GM19463 (cell line): ENCODE results near the gene ZDHHC11B.
"Not testable (repeated sequence)": the region's sequence is repeated elsewhere in the genome, so short reads cannot be mapped to it uniquely, and the experiment has no call there.

Source experiments
- ATAC-seq: cut with Tn5 transposase; IDR thresholded peaks from one replicate; pipeline ENCODE4 v1.9.1; 2021; ENCODE audit warnings: mild to moderate bottlenecking, moderate library complexity; ENCODE audit not compliant: unreplicated experiment

ZDHHC11B gene

DNA sequence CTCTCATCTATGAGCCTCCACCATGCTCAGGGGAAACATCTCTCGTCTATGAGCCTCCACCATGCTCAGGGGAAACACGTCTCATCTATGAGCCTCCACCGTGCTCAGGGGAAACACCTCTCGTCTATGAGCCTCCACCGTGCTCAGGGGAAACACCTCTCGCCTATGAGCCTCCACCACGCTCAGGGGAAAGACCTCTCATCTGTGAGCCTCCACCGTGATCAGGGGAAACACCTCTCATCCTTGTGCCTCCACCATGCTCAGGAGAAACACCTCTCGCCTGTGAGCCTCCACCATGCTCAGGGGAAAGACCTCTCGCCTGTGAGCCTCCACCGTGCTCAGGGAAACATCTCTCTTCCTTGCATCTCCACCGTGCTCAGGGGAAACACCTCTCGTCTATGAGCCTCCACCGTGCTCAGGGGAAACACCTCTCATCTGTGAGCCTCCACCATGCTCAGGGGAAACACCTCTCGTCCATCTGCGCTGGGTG is 30.3 kb downstream of the ZDHHC11B start:
- ATAC-seq, result not testable (repeated sequence)

DNA sequence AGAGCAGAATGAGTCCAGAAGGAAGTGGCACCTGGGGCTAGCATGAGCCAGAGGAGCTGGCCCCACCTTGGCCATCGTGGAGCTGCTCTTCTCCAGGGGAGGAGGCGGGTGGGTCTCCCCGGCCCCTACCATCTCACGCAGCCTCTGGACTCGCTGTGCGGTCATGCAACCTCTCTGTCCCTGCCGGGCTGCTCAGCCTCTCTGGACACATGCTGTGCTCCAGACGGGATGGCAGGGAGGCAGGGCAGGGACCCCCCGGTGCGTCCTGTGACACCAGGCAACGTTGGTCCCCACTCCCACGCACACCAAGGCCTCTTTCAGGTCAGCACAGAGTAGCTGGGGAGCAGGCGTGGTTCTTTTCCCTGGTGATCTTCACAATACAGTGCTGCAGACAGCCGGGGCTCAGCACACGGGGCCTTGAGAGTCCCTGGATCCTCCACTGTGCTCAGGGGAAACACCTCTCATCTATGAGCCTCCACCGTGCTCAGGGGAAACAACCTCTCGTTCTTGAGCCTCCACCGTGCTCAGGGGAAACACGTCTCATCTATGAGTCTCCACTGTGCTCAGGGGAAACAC is 30.9 kb downstream of the ZDHHC11B start:
- not testable (repeated sequence) for ATAC-seq

DNA sequence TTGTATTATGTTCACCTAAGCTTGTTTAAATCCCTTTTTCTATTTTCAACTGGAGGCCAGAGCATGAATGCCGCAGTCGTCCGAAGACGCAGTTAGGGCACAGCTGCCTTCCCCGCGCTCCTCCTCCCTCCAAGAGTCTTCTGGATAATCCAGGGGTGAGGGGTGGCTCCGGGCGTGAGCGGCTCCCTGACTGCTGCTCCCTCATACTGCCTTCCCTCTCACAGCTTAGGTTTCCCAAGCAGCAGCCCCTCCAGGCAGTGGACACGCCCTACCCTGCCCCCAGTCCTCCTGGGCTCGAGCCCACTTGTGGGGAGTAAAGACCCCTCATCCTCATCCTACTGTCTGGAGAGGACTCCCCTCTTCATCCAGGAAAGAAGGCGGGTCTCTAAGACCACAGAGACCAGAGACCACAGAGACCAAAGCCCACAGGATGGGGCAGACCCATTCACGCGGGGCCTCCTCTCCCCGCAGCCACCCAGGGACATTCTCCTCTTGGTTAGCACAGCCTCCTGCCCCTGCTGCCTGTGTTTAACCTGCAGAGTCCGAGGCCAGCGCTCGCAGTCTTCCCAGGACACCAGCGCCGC is 31.9 kb downstream of the ZDHHC11B start:
- ATAC-seq, result not testable (repeated sequence)

DNA sequence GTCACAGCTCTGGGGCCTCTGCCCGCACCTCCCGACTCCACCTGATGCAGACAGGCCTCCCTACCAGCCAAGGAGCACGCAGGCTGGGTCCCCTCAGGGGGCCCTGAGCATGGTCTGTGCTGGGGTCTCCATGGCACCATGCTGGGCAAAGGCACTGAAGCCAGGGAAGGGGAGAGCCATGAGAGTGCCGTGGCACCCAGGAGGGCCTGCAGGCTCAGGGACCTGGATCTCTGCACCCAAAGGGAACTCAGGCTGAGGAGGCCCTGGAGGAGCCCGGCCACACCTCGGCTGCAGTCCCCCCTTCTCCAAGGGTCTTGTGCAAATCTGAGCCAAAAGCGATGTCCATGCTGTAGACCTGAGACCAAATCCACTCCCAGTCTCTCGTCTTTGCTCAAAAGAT is 32.5 kb downstream of the ZDHHC11B start:
- not testable (repeated sequence) for ATAC-seq

DNA sequence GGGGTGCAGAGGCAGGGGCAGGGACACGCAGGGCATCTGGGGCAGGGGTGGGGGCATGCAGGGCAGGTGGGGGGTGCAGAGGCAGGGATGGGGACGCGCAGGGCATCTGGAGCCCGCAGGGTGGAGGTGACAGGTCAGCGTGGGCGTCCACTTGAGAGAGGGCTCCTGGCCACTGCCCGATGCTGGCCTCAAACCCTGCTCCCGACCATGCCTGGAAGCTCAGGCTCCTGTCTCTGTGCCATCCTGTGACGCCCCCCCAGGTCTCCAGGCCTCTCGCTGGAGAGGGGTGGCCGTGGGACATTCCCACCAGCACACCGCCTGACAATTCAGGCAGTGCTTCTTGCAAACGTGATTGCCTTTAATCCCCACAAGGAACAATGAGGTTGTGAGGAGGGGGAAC is 33.0 kb downstream of the ZDHHC11B start:
- ATAC-seq, result no peak

DNA sequence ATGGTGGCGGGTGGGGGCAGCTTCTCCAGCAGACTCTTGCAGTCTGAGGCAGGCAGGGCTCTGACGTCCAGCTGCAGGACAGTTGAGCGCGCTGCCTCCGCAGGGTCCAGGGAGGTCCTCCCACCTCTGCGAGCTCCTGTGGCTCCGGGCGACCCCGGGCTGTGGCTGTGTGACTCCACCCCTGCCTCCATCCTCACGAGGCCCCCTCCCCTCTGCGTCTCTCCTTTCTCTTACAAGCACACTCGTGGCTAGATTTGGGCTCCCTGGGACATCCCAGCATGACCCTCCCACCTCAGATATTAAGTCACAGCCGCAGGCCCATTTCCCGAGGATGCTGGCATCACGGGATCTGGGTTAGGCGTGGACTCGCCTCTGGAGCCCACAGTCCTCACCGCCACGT is 34.3 kb downstream of the ZDHHC11B start:
- ATAC-seq, result not testable (repeated sequence)

DNA sequence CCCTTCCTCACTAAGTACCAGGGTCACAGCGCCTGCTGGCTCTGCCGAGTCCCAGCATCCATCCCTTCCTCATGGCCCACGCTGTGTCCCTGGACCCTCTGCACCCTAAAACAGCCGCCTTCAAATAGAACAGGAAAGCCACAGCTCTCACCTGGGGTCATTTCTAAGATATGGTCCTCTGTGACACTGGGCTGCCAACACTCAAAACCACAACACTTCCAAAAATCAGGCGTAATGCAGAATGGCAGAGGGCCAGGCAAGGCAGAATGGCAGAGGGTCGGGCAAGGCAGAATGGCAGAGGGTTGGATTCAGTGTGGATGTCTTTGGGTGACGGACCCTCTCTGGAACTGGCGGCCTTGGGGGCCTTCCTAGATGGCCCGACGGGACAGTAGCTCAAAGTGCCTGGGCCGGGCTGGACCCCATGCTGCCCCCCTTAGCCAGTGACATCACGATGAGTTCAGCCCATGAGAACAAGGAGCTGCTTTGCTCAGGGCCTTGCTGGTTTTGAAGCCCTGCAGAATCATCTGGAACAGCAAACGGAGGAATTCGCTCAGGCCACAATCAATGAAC is 35.3 kb downstream of the ZDHHC11B start:
- ATAC-seq, result no peak

DNA sequence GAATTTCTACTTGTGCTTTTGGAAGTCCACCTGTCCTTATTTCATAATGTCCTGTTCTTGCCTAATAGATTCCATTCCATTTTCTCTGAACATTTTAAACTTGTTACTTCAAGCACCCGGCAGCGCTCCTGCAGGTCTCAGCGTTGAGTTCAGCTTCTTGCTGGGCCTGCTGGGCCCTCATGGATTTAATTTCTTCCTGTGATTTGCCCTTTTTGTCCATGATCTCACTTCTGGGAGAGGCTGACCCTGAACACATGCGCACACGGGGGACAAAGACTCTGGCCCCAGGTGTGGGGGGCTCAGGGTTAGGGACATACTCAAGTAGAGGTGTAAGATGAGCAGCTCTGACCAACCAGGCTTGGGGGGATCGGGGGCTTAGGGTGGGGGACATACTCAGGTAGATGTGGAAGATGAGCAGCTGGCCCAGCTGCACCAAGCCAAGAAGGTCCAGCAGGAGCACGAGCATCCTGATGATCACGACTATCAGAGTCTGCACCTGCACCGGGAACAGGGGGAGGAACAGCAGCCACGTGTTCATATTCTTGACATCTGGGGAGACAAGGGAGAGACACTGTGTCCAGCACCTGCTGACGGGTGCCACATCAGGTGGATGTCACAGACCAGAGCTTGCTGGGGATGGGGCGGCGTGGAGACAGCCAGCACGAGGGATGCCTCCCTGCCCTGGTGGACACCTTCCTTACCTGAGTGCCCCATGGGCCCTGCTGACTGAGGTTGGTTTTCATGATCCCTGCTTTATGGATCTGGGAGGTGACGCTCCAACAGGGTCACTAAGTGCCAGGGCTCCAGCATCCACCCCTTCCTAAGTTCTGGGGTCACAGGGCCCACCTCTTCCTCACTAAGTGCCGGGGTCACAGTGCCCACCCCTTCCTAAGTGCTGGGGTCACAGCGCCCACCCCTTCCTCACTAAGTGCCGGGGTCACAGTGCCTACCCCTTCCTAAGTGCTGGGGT is 36.2 kb downstream of the ZDHHC11B start:
- ATAC-seq, result not testable (repeated sequence)

DNA sequence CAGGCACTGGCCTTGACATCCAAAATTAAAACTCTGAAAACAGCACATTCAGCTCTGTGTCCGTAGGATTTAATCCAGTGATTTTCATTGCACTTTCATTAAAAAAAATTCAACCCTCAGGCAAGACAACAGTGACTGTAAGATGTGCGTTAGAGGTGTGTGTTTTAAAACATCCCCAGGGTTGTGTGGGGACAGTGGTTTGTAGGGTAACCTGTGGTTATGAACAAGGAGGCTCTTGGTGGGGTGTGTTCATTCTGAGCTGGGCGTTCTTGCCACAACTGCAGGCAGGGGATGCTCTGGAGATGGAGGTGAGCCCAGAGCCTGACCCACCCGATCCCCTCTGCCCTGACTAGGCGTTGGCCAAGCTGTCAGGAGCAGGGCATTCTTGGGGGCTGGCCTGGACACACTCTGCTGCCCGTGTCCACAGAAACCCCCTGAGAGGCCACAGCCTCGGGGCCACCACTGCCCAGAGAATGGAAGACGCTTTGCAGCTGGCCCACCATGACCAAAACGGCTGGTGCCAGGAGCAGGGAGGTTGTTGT is 37.2 kb downstream of the ZDHHC11B start:
- not testable (repeated sequence) for ATAC-seq

DNA sequence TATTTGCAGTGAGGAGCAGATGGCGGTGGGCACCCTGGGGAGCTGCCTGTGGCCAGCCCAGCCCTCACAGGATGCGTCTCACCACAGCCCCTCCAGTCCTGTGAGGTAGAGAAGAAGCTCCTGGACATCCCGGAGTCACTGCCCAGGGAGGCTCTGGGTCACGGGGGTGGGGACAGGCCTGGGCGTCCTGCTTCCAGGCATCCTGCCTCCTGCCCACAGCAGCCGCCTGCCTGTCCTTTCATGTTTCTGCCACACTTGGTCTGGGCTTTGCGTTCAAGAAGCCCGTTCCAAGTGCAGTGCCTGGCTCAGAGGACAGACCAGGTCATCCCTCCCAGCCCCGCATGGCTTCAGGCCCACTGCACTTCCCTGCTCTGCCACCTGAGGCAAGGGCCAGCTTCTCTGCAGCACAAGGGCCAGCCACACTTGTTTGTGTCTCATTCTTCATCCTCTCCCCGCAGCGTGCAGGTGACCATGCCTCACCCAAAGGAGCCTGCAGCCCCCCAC is 38.2 kb downstream of the ZDHHC11B start:
- ATAC-seq, result no peak

DNA sequence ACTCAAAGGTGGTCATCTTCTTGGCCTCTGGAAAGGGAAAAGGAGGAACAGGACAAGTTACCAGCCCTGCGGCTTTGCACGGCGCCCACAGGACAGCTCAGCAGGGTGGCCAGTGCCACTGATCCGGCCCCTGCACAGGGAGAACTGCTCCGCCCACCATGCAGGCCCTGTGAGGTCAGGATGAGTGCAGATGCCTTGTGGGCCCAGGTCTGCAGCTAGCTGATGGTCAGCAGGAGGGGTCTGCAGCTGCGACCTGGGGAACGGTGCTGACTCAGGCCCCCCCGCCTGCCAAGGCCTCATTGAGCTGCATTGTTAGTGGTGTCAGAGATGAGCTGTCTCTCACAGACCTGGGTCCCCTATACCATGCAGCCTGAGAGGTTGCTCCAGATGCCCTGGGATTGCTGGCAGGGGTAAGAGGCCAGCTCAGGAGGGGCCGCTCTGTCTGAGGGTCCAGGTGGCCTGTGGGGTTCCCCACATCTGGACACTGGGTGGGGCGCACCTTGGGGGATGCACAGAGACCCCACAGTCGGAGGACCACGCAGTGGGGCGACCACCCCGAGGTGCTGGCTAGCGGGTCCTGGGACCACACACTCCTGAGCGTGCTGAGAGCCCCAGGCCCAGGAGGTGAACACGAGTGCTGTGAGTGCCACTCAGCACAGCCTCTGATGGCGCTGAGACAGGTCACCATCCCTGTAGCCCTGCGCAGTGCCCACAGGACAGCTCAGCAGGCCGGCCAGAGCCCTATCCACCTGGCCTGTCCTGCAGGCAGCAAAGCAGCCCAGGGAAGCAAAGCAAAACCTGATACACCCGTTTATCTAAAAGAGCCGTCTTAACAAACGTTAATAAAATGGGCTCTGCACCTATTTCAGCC is 39.0 kb downstream of the ZDHHC11B start:
- not testable (repeated sequence) for ATAC-seq

DNA sequence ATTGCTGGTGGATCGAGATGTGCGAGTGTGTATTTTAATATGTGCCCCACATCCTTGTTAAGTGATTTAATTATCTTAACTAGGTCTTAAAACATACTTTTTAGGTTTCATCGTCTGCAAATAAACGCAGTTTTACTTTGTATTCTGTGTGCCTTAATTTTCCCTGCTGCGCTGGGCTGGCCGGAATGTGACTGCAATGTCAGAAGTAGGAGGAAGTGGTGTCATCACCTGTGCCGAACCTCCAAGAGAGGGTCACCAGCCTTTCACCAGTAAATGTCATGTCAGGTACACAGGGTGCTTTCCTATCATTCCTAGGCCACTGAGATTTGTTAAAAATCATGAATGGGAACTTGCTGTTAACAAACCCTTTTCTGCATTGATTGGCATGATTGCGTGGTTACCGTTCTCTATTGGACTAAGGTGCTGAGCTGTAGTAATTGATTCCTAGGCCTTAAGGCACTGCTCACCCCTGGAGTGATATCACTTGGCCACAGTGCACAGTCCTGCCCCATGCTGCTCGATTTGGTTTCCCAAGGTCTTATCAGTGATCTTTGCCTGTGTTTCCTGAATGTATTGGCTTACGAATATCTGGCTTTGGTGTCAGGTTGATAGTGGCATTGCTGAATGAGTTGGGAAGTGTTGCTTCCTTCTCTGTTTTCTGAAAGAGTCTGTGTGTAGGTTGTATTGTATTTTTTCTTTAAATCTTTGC is 40.7 kb downstream of the ZDHHC11B start:
- not testable (repeated sequence) for ATAC-seq

DNA sequence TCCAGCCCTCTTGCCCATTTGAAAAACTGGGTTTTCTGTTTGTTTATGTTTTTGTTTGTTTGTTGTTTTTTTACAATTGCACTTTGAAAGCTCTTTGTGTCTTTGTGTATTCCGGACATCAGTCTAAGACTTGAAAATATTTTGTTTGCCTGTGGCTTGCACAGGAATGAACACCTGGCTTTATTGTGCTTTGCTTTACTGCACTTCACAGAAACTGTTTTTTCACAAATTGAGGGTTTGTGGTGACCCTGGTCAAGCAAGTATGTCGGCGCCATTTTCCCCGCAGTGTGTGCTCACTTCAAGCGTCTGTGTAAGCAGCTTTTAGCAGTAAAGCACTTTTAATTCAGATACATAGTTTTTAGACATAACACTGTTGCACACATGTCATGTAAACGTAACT is 42.3 kb downstream of the ZDHHC11B start:
- not testable (repeated sequence) for ATAC-seq

DNA sequence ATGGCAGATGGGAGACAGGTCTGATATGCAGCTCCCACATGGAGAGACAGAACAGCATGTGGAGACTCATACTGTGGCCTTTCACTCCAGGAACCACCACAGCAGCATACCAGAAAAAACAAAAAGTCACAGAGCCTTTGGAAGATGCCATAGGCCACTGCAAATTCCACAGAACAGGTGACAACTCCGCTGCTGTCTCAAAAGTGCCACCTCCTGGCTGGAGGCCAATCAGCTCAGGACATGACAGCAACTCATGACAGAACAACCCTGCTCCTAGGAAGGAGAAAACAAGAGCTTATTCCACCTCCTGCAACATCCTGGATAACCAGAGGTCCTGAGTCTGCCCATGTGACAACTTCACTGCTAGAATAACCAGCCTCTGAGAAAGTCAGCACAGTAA is 50.4 kb downstream of the ZDHHC11B start:
- not testable (repeated sequence) for ATAC-seq

DNA sequence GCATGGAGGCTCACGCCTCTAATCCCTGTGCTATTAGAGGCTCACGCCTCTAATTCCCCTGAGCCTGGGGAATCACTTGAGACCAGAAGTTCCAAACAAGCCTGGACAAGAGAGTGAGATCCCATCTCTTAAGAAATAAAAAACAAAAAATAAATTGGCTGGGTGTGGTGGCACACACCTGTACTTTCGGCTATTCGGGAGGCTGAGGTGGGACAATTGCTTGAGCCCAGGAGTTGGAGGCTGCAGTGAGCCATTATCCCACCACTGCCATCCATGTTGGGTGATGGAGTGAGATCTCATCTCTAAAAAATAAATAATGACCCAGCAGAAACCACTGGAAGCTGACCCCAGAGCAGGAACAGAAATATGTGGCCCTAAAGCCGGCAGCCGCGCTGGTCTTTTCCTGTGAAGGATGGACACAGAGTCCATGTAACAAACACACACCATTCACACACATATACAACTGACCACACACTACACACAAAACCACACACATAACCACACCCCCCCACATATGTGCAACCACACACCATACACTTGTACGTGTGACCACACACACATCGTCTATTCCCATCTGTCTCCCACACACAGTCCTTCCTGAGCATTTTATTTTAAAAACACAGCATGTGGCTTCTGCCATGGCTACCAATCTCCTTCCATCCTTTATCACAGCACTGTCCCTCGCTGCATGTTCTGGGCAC is 51.6 kb downstream of the ZDHHC11B start:
- ATAC-seq, result not testable (repeated sequence)

DNA sequence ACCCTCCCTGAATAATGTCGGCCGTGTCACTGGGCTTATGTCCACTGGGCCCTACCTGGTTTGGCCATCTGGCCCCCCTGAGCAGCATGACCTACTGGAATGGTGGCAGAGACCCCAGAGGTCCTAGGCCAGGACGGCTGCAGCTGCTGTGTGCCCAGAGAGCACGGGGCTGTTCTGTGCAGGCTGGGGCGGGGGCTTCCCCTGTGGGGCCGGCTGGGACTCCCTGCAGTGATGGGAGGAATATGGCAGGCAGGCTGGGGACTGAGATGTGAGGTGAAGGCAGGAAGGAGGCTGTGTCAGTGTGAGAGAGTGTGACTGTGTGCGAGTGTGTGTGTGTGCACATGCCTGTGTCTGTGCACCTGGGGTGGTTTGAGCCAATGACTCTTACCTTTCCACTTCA is 55.3 kb downstream of the ZDHHC11B start:
- ATAC-seq, result not testable (repeated sequence)

DNA sequence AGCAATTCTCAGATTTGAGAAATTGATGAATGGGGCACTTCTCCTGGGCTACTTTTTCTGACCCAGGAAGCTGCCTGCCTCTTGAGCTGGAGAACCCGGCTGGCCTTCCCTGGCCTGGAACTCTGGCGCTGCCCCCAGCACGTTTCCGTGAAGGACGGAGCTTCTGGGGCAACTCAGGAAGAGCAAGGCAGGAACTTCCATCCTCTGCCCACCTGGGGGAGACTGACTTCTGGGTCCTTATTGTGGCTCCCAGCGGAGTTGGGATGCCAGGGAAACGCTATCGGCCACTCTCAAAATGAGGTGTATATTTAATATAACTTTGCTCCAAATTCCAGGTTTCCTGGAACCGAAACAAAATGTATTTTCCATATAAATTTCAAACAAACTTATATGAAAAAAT is 57.4 kb downstream of the ZDHHC11B start:
- not testable (repeated sequence) for ATAC-seq

DNA sequence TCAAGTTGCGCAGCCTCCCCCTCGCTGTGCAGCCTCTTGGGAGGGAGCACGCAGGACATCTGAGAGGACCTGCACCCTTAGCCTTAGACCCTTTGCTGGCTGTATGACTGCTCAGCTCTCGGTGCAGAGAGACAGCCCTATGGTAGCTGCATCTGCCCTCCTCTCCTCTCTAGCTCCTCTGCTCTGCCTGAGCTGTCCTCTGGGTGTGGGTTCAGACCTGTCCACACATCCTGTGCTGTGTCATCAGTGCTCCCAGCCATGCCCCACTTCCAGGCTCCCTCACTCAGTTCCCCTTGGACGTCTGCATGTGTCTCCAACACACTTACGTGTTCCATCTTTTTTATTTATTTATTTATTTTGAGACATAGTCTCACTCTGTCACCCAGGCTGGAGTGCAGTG is 60.7 kb downstream of the ZDHHC11B start:
- not testable (repeated sequence) for ATAC-seq
